ENCODE measurements around the gene RCAN2.

The RCAN2 gene

GRCh38 chr6:46221222-46221793 lies 269.9 kb downstream of the RCAN2 start:
- no peak for DNase-seq (ENCODE audit: insufficient read length, low spot score)
- peak; percentile 78 for FAIRE-seq
- no peak for TF ChIP-seq POU2F2 (IDR thresholded peaks at IDR 0.05; ENCODE audit: low read depth, low read length)
- TF ChIP-seq POLR2AphosphoS5 (IDR thresholded peaks at IDR 0.05; ENCODE audit: low read depth, low read length) = no peak
- no peak for TF ChIP-seq PAX5 (IDR thresholded peaks at IDR 0.05; ENCODE audit: insufficient read depth, low read length, severe bottlenecking)
- no peak for TF ChIP-seq POLR2A (IDR thresholded peaks at IDR 0.05; ENCODE audit: low read depth, low read length)
- TF ChIP-seq TAF1 (IDR thresholded peaks at IDR 0.05; ENCODE audit: low read depth, low read length) = no peak
- no peak for TF ChIP-seq SPI1 (IDR thresholded peaks at IDR 0.05; ENCODE audit: low read depth, low read length)

DNA sequence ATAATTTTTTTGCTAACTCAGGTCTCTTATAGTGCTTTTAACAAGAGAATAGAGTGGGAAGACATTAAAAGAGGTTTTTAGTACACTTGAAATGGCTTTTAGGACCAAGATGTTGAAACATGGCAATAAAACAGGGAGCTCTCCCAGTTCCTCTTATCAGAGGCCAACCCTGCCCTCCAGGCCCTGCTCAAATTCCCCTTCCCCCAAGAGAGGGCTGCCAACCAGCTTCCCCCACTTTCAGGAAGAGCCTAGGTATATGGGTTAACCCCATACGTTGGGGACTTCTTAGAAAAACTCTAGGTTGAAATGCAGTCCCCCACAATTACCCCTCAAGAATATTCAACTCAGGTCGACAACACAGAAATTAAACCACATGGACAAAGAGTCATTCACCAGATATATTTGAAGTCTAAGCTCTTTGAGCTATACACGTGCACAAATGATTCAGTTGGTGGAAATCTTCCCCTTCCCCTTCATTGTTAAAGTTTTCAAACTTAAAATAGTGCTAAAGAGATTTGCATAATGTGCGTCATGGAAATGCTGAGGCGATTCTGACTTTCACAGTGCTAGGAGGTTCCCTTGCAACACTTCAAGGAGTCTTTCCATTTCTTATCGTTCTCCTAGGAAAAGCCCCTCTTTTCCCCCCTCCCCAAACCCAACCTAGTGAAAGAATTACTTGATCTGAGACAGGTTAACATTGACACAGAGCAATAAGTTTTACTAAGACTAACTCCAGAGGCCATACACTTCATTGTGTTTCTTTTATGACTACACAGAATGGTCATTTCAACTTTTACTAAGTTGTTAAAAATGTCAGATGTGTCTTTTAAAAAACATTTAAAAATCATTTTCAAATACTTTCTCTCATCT lies 270.7 kb downstream of the RCAN2 start:
- DNase-seq (ENCODE audit: insufficient read length, low spot score) (no peak), FAIRE-seq (peak; percentile 85)
- TF ChIP-seq POU2F2 (IDR thresholded peaks at IDR 0.05; ENCODE audit: low read depth, low read length) (peak; percentile 97), PAX5 (IDR thresholded peaks at IDR 0.05; ENCODE audit: insufficient read depth, low read length, severe bottlenecking) (no peak), SPI1 (IDR thresholded peaks at IDR 0.05; ENCODE audit: low read depth, low read length) (peak; percentile 90)

GRCh38 chr6:46219661-46220060 lies 271.6 kb downstream of the RCAN2 start:
- no peak for DNase-seq (ENCODE audit: insufficient read length, low spot score)
- peak; percentile 85 for FAIRE-seq
- TF ChIP-seq POLR2AphosphoS5 (IDR thresholded peaks at IDR 0.05; ENCODE audit: low read depth, low read length) = no peak
- no peak for TF ChIP-seq POU2F2 (IDR thresholded peaks at IDR 0.05; ENCODE audit: low read depth, low read length)
- no peak for TF ChIP-seq PAX5 (IDR thresholded peaks at IDR 0.05; ENCODE audit: insufficient read depth, low read length, severe bottlenecking)
- TF ChIP-seq POLR2A (IDR thresholded peaks at IDR 0.05; ENCODE audit: low read depth, low read length) = no peak
- TF ChIP-seq SPI1 (IDR thresholded peaks at IDR 0.05; ENCODE audit: low read depth, low read length) = no peak
- no peak for TF ChIP-seq TAF1 (IDR thresholded peaks at IDR 0.05; ENCODE audit: low read depth, low read length)

DNA sequence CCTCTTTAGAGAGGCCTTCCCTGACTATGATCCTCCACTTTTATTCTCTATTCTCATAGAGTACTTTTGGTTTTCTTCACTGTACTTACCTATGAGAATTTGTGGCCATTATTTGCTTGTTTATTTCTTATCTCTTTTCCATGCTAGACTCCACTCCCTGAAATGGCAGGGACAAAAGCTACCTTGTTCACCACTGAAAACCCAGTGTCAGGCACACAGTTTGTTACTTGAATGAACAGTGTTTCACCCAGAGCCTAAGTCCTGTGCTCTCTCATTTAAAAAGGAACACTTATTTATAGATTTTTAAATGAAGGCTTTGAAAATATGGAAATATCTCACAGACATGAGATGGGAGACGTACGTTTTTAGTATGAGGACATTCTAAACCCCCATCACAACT lies 272.8 kb downstream of the RCAN2 start:
- DNase-seq (ENCODE audit: insufficient read length, low spot score) (no peak), FAIRE-seq (no peak)
- TF ChIP-seq POLR2AphosphoS5 (IDR thresholded peaks at IDR 0.05; ENCODE audit: low read depth, low read length) = no peak
- TF ChIP-seq TAF1 (IDR thresholded peaks at IDR 0.05; ENCODE audit: low read depth, low read length) = no peak
- no peak for TF ChIP-seq POLR2A (IDR thresholded peaks at IDR 0.05; ENCODE audit: low read depth, low read length)
- no peak for TF ChIP-seq PAX5 (IDR thresholded peaks at IDR 0.05; ENCODE audit: insufficient read depth, low read length, severe bottlenecking)
- no peak for TF ChIP-seq POU2F2 (IDR thresholded peaks at IDR 0.05; ENCODE audit: low read depth, low read length)
- no peak for TF ChIP-seq SPI1 (IDR thresholded peaks at IDR 0.05; ENCODE audit: low read depth, low read length)

DNA sequence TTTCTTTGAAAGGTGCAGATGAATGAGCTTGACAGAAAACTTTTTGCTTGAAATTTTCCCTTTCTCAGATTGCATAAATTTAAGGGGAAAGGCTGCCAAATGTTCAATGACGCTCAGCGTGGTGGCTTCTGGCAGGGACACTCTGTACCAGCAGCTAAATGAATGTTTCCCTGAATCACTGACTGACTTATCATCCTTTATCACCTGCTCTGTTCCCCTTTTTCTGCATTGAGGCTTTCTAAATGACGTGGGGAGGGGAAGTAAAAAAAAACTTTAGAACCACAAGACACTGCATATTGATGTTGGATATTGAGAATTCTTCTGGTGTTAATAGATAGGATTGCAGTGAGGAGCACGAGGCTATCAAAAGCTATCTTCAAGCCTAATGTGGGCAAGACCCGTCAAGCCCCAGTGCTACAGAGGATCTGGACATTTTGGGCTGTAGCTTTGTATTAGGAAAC lies 273.5 kb downstream of the RCAN2 start:
- DNase-seq (ENCODE audit: insufficient read length, low spot score) = no peak
- peak; percentile 91 for FAIRE-seq
- TF ChIP-seq TAF1 (IDR thresholded peaks at IDR 0.05; ENCODE audit: low read depth, low read length) (no peak), SPI1 (IDR thresholded peaks at IDR 0.05; ENCODE audit: low read depth, low read length) (peak; percentile 97), POU2F2 (IDR thresholded peaks at IDR 0.05; ENCODE audit: low read depth, low read length) (peak; percentile 87), POLR2AphosphoS5 (IDR thresholded peaks at IDR 0.05; ENCODE audit: low read depth, low read length) (no peak)

GRCh38 chr6:46216879-46217278 lies 274.4 kb downstream of the RCAN2 start:
- no peak for DNase-seq (ENCODE audit: insufficient read length, low spot score)
- TF ChIP-seq TAF1 (IDR thresholded peaks at IDR 0.05; ENCODE audit: low read depth, low read length) (no peak), POU2F2 (IDR thresholded peaks at IDR 0.05; ENCODE audit: low read depth, low read length) (no peak), POLR2A (IDR thresholded peaks at IDR 0.05; ENCODE audit: low read depth, low read length) (no peak), PAX5 (IDR thresholded peaks at IDR 0.05; ENCODE audit: insufficient read depth, low read length, severe bottlenecking) (no peak), SPI1 (IDR thresholded peaks at IDR 0.05; ENCODE audit: low read depth, low read length) (no peak), POLR2AphosphoS5 (IDR thresholded peaks at IDR 0.05; ENCODE audit: low read depth, low read length) (no peak)
- no peak for FAIRE-seq

DNA sequence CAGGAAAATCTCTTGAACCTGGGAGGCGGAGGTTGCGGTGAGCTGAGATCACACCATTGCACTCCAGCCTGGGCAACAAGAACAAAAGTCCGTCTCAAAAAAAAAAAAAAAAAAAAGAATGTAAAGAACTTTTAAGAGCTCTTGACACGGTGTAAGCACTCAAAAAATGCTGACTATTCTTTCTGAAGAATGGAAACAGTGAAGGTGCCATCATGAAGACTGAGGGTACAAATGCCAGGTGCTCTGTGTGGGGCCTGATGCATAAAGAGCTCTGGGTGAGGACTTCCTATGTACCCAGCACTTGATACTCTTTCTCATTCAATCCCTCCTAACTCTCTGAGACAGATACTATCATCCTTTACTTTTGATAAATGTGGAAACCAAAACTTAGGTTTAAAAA lies 275.5 kb downstream of the RCAN2 start:
- TF ChIP-seq POLR2AphosphoS5 (IDR thresholded peaks at IDR 0.05; ENCODE audit: low read depth, low read length) (no peak), PAX5 (IDR thresholded peaks at IDR 0.05; ENCODE audit: insufficient read depth, low read length, severe bottlenecking) (no peak), POLR2A (IDR thresholded peaks at IDR 0.05; ENCODE audit: low read depth, low read length) (no peak), POU2F2 (IDR thresholded peaks at IDR 0.05; ENCODE audit: low read depth, low read length) (no peak)
- FAIRE-seq = no peak
- DNase-seq (ENCODE audit: insufficient read length, low spot score) = no peak

- TF ChIP-seq POLR2AphosphoS5 (IDR thresholded peaks at IDR 0.05; ENCODE audit: low read depth, low read length) (no peak), POU2F2 (IDR thresholded peaks at IDR 0.05; ENCODE audit: low read depth, low read length) (no peak)
- FAIRE-seq = no peak
- DNase-seq (ENCODE audit: insufficient read length, low spot score) = no peak
These were observed 276.0 kb downstream of the RCAN2 start for GRCh38 chr6:46215213-46215612.

GRCh38 chr6:46211917-46212316 lies 279.3 kb downstream of the RCAN2 start:
- FAIRE-seq (no peak), DNase-seq (ENCODE audit: insufficient read length, low spot score) (no peak)
- TF ChIP-seq SPI1 (IDR thresholded peaks at IDR 0.05; ENCODE audit: low read depth, low read length) = no peak
- no peak for TF ChIP-seq TAF1 (IDR thresholded peaks at IDR 0.05; ENCODE audit: low read depth, low read length)
- TF ChIP-seq POLR2A (IDR thresholded peaks at IDR 0.05; ENCODE audit: low read depth, low read length) = no peak
- no peak for TF ChIP-seq PAX5 (IDR thresholded peaks at IDR 0.05; ENCODE audit: insufficient read depth, low read length, severe bottlenecking)
- TF ChIP-seq POLR2AphosphoS5 (IDR thresholded peaks at IDR 0.05; ENCODE audit: low read depth, low read length) = no peak
- no peak for TF ChIP-seq POU2F2 (IDR thresholded peaks at IDR 0.05; ENCODE audit: low read depth, low read length)

DNA sequence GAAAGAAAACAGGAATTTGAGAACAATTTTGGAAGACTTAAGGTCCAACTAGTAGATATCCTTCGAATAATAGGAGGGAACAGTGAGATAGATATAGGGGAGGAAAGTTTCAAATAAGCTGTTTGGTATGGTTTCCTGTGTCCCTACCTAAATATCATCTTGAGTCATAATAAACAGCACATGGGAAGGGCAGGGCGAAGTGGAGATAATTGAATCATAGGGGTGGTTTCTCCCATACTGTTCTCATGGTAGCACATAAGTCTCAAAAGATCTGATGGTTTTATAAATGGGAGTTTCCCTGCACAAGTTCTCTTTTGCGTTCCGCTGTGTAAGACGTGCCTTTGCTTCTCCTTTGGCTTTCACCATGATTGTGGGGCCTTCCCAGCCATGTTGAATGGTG lies 281.0 kb downstream of the RCAN2 start:
- DNase-seq (ENCODE audit: insufficient read length, low spot score) (no peak), FAIRE-seq (no peak)
- TF ChIP-seq PAX5 (IDR thresholded peaks at IDR 0.05; ENCODE audit: insufficient read depth, low read length, severe bottlenecking) = no peak
- TF ChIP-seq SPI1 (IDR thresholded peaks at IDR 0.05; ENCODE audit: low read depth, low read length) = no peak
- no peak for TF ChIP-seq POU2F2 (IDR thresholded peaks at IDR 0.05; ENCODE audit: low read depth, low read length)
- no peak for TF ChIP-seq POLR2AphosphoS5 (IDR thresholded peaks at IDR 0.05; ENCODE audit: low read depth, low read length)
- no peak for TF ChIP-seq TAF1 (IDR thresholded peaks at IDR 0.05; ENCODE audit: low read depth, low read length)
- TF ChIP-seq POLR2A (IDR thresholded peaks at IDR 0.05; ENCODE audit: low read depth, low read length) = no peak

Measured in GM12891 (cell line).